Activated naive CD8-positive, alpha-beta T cell (primary cell): ENCODE measurements around the gene TBCK.

Experiments used
- H3K27ac Mint-ChIP-seq: one replicate; pipeline ENCODE4 v1.8.0; 2021; ENCODE audit warnings: mixed read lengths
- H3K27me3 Mint-ChIP-seq: one replicate; pipeline ENCODE4 v1.8.0; 2021; ENCODE audit warnings: mixed read lengths
- H3K36me3 Mint-ChIP-seq: one replicate; pipeline ENCODE4 v1.8.0; 2021; ENCODE audit warnings: mixed read lengths
- H3K4me1 Mint-ChIP-seq: one replicate; pipeline ENCODE4 v1.8.0; 2021; ENCODE audit warnings: low read depth, mixed read lengths
- H3K4me3 Mint-ChIP-seq: one replicate; pipeline ENCODE4 v1.8.0; 2021; ENCODE audit warnings: mild to moderate bottlenecking, mixed read lengths
- H3K9me3 Mint-ChIP-seq: one replicate; pipeline ENCODE4 v1.8.0; 2021; ENCODE audit warnings: low read depth, mixed read lengths

The TBCK gene

DNA sequence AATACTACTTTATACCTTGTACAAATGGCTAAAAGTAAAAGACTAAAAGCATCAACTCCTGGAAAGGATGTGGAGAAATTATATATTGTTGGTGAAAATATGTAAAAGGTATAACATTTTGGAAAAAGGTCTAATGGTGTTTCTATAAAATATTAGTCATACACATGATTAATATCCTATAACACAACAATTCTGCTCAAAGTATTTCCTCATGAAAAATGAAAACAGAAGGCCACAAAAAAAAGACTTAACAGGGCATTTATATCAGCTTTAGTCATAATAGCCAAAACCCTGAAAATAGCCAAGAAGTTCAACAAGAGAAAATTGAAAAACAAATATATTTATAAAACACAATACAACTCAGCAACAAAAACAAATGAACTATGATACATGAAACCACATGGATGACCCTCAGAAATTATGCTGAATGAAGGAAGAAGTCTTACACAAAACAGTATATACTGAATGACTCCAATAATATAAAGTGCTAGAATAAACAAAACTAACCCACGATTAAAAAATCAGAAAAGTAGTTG lies 38.8 kb downstream of the TBCK start:
- H3K9me3 Mint-ChIP-seq = no peaks in the 10 kb centered on the region
- peaks cover 7% of the 10 kb centered on the region for H3K36me3 Mint-ChIP-seq
- no peak overlapping the region for H3K27ac Mint-ChIP-seq
- no peaks in the 10 kb centered on the region for H3K27me3 Mint-ChIP-seq
- peaks cover 5% of the 10 kb centered on the region for H3K4me1 Mint-ChIP-seq
- no peak overlapping the region for H3K4me3 Mint-ChIP-seq

GRCh38 chr4:106273831-106274230 lies 42.2 kb downstream of the TBCK start:
- Mint-ChIP-seq H3K4me1 (peaks cover 5% of the 10 kb centered on the region), H3K36me3 (peaks cover 5% of the 10 kb centered on the region), H3K9me3 (no peaks in the 10 kb centered on the region), H3K27me3 (no peaks in the 10 kb centered on the region), H3K4me3 (no peak overlapping the region), H3K27ac (no peak overlapping the region)

GRCh38 chr4:106270736-106271135 lies 45.3 kb downstream of the TBCK start:
- H3K4me3 Mint-ChIP-seq = no peak overlapping the region
- H3K27ac Mint-ChIP-seq = no peak overlapping the region
- H3K9me3 Mint-ChIP-seq = no peaks in the 10 kb centered on the region
- H3K27me3 Mint-ChIP-seq = no peaks in the 10 kb centered on the region
- peaks cover 3% of the 10 kb centered on the region for H3K4me1 Mint-ChIP-seq
- H3K36me3 Mint-ChIP-seq = peaks cover 8% of the 10 kb centered on the region

- Mint-ChIP-seq H3K4me1 (peaks cover 3% of the 10 kb centered on the region), H3K9me3 (no peaks in the 10 kb centered on the region), H3K27me3 (no peaks in the 10 kb centered on the region), H3K27ac (no peak overlapping the region), H3K36me3 (peaks cover 7% of the 10 kb centered on the region), H3K4me3 (no peak overlapping the region)
Observed at GRCh38 chr4:106269711-106270110, 46.3 kb downstream of the TBCK start.

GRCh38 chr4:106268786-106269185 lies 47.2 kb downstream of the TBCK start:
- H3K27me3 Mint-ChIP-seq = no peaks in the 10 kb centered on the region
- H3K9me3 Mint-ChIP-seq = no peaks in the 10 kb centered on the region
- H3K4me3 Mint-ChIP-seq = no peak overlapping the region
- H3K27ac Mint-ChIP-seq = no peak overlapping the region
- H3K4me1 Mint-ChIP-seq = no peaks in the 10 kb centered on the region
- peaks cover 2% of the 10 kb centered on the region for H3K36me3 Mint-ChIP-seq

DNA sequence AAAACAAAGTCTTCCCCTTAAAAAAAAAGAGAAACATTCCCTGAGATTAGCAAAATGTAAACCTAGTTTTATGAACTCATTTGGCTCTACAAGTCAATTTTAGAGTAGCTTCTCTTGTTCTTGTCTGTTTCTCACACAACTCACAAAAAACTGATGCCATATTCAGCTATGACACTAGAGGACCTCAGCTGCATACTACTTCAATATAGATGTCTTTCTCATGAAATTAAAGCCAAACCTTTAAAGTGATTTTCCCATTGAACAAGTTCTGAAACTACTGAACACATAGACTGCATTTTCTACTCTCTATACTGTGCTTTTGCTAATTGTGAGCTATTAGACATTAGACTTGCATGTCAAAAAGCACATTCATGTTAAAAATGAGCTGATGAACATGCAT lies 49.8 kb downstream of the TBCK start:
- Mint-ChIP-seq H3K27me3 (no peaks in the 10 kb centered on the region), H3K4me3 (no peak overlapping the region), H3K27ac (no peak overlapping the region), H3K4me1 (no peaks in the 10 kb centered on the region), H3K9me3 (no peaks in the 10 kb centered on the region), H3K36me3 (peaks cover 2% of the 10 kb centered on the region)

DNA sequence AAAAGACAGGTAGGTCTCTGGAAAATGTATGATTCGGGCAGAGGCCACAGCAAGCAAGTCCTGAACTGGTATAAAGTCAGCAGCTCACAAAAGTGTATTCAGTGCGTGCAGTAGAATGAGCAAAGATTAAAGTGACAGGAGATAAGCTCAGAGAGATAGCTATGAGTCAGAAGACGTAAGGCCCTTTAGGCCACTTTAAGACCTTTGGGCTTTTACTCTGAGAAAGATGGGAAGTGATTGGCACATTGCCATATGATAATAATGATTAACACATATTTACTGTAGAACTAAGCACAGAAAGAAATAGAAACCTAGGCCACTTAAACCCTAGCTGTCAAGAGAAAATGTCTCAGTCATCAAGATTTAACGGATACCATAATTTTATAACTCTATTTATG lies 51.7 kb downstream of the TBCK start:
- no peaks in the 10 kb centered on the region for H3K27me3 Mint-ChIP-seq

DNA sequence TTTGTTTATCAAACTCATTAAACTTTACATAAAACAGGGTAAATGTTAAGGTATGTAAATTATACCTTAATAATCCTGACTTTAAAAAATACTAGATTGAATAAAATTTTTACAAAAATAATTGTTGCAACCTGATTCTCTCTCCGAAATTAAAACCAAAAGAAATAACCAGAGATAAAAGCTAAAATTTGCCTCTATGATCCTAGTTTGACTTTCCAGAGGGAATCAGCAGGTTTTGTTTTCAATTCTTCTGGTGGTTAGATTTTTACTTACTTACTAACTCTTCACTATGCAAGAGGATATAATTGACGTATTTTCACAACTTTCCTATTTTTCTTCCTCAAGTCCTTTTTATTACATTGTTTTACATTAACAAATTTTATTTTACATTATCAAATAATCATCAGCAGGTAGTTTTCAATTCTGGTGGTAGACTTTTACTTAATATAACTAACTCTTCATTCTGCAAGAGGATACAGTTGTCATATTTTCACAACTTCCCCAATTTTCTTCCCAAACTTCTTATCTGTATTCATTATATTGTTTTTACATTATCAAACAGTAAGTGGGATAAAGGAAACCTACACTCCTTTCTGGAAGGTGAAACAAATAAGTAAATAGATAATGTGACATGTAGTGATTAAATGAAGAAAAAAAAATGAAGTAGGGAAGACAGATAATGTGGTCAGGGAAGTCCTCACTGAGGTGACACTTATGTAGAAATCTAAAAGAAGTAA lies 52.2 kb downstream of the TBCK start:
- Mint-ChIP-seq H3K4me3 (no peak overlapping the region), H3K9me3 (no peaks in the 10 kb centered on the region), H3K36me3 (peaks cover 2% of the 10 kb centered on the region), H3K27me3 (no peaks in the 10 kb centered on the region), H3K27ac (no peak overlapping the region), H3K4me1 (no peaks in the 10 kb centered on the region)

More for the DNA sequence above, 51.7 kb downstream of the TBCK start:
- Mint-ChIP-seq H3K9me3 (no peaks in the 10 kb centered on the region), H3K36me3 (peaks cover 2% of the 10 kb centered on the region), H3K27ac (no peak overlapping the region), H3K4me1 (no peaks in the 10 kb centered on the region), H3K4me3 (no peak overlapping the region)

DNA sequence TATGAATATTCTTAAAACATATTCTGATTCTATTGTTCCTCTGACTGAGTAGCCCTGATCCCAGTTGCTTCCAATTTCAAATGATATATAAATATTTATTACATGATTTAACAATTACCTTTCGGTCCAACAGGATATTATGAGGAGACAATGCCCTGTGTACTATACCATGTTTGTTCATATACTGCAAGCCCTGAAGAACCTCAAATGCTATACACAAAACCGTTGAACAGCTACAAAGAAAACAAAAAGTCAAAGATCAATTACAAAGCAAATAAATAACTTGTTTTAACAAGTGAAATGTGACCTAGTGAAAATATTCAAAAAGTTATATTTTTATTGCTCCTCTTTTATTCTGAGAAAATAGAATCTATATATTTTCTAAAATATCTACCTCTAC lies 54.0 kb downstream of the TBCK start:
- no peaks in the 10 kb centered on the region for H3K27me3 Mint-ChIP-seq
- no peak overlapping the region for H3K27ac Mint-ChIP-seq
- no peaks in the 10 kb centered on the region for H3K9me3 Mint-ChIP-seq
- H3K4me1 Mint-ChIP-seq = no peaks in the 10 kb centered on the region
- H3K36me3 Mint-ChIP-seq = no peaks in the 10 kb centered on the region
- H3K4me3 Mint-ChIP-seq = no peak overlapping the region

DNA sequence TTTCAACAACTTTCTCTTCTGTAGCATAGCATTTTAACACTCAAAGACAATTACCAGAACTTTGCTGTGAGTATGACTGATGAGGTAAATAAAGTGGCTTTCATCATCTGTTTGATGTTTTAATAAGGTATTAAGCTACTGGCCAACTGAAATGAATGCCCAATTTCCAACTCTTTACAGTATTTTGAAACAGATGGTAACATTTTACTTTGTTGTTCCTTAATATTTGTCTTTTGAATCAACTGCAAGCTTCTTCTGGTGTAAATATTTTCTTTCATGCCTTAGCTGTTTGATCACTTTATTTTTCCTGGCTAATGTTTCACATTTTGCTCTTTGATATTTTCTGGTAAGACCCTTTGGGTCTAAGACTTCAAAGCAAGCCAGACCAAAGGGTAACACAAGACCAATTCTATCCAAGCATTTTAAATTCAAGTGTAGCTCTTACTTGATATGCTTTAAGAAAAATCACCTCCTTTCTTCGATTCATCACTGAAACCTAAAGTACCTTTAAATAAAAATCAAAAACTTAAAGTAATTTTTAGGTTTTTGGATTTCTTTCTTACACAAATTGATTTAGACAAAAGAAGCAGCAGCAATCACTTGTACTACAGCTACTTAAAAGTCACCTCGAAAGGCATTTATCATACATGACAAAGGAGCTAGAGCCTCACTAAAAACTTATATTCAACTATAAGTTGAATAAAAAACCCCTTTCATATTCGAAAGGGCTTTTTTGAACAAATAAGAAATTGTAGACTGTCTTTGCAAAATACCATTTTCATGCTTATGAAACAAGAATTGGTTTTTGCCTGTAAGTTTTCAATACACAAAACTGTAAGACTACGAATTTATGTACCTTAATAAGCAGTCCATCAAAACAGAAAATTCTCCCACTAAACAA lies 57.6 kb downstream of the TBCK start:
- H3K27ac Mint-ChIP-seq = no peak overlapping the region
- H3K36me3 Mint-ChIP-seq = no peaks in the 10 kb centered on the region
- no peak overlapping the region for H3K4me3 Mint-ChIP-seq
- no peaks in the 10 kb centered on the region for H3K9me3 Mint-ChIP-seq
- no peaks in the 10 kb centered on the region for H3K4me1 Mint-ChIP-seq
- H3K27me3 Mint-ChIP-seq = no peaks in the 10 kb centered on the region

DNA sequence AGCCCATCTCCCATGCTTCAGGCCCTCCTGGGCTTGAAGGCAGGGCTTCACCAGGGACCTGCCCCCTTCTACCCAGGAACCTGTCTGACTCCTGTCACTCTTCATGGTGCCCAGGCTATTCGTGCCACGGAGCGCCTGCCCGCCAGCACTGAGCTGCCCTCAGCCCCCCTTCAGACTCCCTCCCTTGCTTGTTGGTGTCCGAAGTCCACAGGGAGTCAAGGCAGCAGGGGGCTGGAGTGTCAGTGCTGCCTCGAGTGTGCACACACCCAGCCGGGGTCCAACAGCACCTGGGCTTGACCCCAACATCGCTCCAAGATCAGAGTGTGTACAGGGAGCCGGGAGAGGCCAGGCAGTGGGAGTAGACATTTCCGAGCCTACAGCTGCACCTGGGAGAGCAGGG lies 59.8 kb downstream of the TBCK start:
- Mint-ChIP-seq H3K36me3 (peaks cover 2% of the 10 kb centered on the region), H3K9me3 (no peaks in the 10 kb centered on the region)

DNA sequence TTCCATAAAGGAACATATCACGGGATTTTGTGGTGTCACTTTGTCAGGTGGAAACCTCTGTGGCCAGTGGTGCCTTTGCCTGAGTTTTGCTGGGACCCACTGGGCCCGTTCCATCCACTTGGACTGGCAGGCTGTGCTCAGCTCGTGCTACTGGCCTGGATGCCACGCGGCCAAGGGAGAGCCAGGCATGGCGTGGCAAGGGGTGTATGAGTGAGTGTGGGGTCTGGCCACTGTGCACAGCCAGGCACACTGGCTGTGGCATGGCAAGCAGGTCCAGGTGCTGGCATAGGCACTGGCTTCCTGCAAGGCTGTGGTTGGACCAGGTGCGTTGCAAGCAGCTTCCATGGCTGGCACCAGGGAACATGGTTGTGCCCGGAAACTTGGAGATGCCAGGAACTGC lies 60.8 kb downstream of the TBCK start:
- no peak overlapping the region for H3K27ac Mint-ChIP-seq

More for the DNA sequence above, 59.8 kb downstream of the TBCK start:
- H3K4me3 Mint-ChIP-seq = no peak overlapping the region
- no peaks in the 10 kb centered on the region for H3K4me1 Mint-ChIP-seq
- no peak overlapping the region for H3K27ac Mint-ChIP-seq
- H3K27me3 Mint-ChIP-seq = no peaks in the 10 kb centered on the region

DNA sequence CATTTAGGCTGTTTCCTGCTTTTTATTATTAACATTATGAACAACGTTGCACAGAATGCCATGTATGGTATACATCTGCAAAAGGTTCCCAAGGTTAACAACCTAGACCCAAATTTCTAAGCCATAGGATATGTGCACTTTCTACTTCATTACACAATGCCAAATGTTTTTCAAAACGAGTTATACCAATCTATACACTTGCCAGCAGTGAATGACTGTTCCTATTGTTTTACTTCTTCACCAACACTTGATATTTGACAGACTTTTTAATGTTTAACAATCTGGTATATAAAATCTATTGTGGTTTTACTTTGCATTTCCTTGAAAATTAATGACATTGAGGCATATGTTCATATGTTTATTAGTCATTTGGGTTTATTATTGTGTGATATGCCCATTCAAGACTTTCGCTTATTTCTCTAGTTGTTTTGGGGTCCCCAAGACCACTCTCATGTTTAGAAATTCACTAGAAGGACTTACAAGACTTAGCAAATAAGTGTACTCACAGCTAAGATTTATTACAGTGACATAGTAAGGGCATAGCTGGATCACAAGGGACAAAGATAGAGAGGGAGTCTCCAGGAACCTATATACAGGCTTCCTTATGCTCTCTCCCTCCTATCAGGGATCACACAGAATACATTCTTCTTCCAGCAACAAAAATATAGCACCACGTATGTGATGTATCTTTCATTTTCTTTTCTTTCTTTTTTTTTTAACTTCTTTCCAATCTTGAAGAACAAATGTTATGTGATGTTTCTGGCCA lies 62.5 kb downstream of the TBCK start:
- Mint-ChIP-seq H3K36me3 (peaks cover 3% of the 10 kb centered on the region), H3K4me1 (no peaks in the 10 kb centered on the region), H3K27ac (no peak overlapping the region)

More for the DNA sequence above, 60.8 kb downstream of the TBCK start:
- H3K36me3 Mint-ChIP-seq = peaks cover 2% of the 10 kb centered on the region
- no peak overlapping the region for H3K4me3 Mint-ChIP-seq
- H3K4me1 Mint-ChIP-seq = no peaks in the 10 kb centered on the region
- no peaks in the 10 kb centered on the region for H3K27me3 Mint-ChIP-seq
- H3K9me3 Mint-ChIP-seq = no peaks in the 10 kb centered on the region

DNA sequence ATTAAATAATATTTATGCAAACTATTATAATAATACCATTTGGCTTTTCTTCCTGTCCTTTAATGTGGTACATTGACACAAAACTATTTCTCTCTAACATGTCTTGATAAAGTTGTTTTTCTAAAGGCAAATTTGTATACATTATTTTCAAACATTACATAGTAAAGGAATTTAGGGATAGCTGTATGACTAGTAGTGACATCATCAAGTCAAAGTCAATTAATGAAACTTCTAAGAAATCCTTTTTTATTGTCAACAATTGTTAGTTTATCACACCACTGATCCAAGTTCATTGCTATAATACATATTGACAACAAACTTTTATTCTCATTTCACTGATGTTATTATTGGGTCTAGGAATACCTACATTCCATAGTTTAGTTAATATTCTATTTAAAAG lies 68.4 kb downstream of the TBCK start:
- Mint-ChIP-seq H3K9me3 (no peaks in the 10 kb centered on the region), H3K4me3 (no peak overlapping the region), H3K4me1 (no peaks in the 10 kb centered on the region), H3K27me3 (no peaks in the 10 kb centered on the region), H3K27ac (no peak overlapping the region), H3K36me3 (peaks cover 17% of the 10 kb centered on the region)

More for the DNA sequence above, 62.5 kb downstream of the TBCK start:
- no peaks in the 10 kb centered on the region for H3K27me3 Mint-ChIP-seq
- no peaks in the 10 kb centered on the region for H3K9me3 Mint-ChIP-seq
- H3K4me3 Mint-ChIP-seq = no peak overlapping the region

GRCh38 chr4:106246441-106246840 lies 69.6 kb downstream of the TBCK start:
- Mint-ChIP-seq H3K27ac (no peak overlapping the region), H3K27me3 (no peaks in the 10 kb centered on the region), H3K4me3 (no peak overlapping the region), H3K9me3 (no peaks in the 10 kb centered on the region), H3K4me1 (no peaks in the 10 kb centered on the region), H3K36me3 (peaks cover 16% of the 10 kb centered on the region)
